GM12878 (cell line): Measurements from ENCODE around the gene LIMK1. TPM values are rescaled to one million over a fixed set of nuclear protein-coding genes. Genes with fewer than 3 reads are reported as not detected.

Experiments used
- ATAC-seq: fragments of 200-7000 bp; cut with Tn5 transposase; 3 replicates; pipeline ENCODE4 v1.9.1; 2020; ENCODE audit warnings: mild to moderate bottlenecking, moderate library complexity
- BruUV-seq: library from RNA; stranded (reverse); fragments of 400-500 nt; replicated peaks from 2 replicates; lab custom pipeline; 2021; lab: Mats Ljungman, UMichigan
- CTCF ChIA-PET: fragments of 300-600 bp; sonication (Branson Sonifier 250); formaldehyde crosslinking; extraction: SDS; loops from one replicate; lab custom pipeline; 2021; ENCODE audit warnings: inconsistent platforms; lab: Yijun Ruan, JAX
- POLR2A ChIA-PET: fragments of 350-600 bp; formaldehyde crosslinking; extraction: SDS; loops from one replicate; lab custom pipeline; 2021; ENCODE audit warnings: inconsistent platforms; lab: Charles Lee
- RAD21 ChIA-PET: fragments of 300-600 bp; sonication (Branson Sonifier 250); formaldehyde crosslinking; loops from one replicate; lab custom pipeline; 2023; ENCODE audit warnings: antibody characterized with exemption; ENCODE audit not compliant: unreplicated experiment; lab: Charles Lee
- SMC1A ChIA-PET: fragments of 300-600 bp; sonication (Branson Sonifier 250); formaldehyde crosslinking; loops from one replicate; lab custom pipeline; 2023; ENCODE audit not compliant: unreplicated experiment, uncharacterized antibody; lab: Charles Lee
- DNase-seq: peaks from one replicate; pipeline ENCODE4 v3.0.0-alpha.2; 2011; ENCODE audit warnings: low read depth, low spot score
- FAIRE-seq: peaks from 3 replicates; lab custom pipeline; 2011; peaks lifted over from hg19 to GRCh38; lab: Jason Lieb, UNC
- H2AFZ ChIP-seq: 2 replicates; pipeline ENCODE4 v1.6.0; 2011; ENCODE audit warnings: low read depth, low read length, control low read depth; ENCODE audit not compliant: control insufficient read depth
- H3K27ac ChIP-seq: 2 replicates; pipeline ENCODE4 v1.5.1; 2011; ENCODE audit warnings: control low read depth; ENCODE audit not compliant: control insufficient read depth, insufficient read depth
- H3K27me3 ChIP-seq, 2 experiments: replicated peaks in 1 of 2; 2 replicates each; pipeline versions ENCODE4 v1.6.0 to v1.6.1; 2011; ENCODE audit warnings: low read length in 1 of 2; ENCODE audit not compliant: control insufficient read depth in 2 of 2, insufficient read depth in 2 of 2
- H3K36me3 ChIP-seq, 2 experiments: 2 replicates each; pipeline ENCODE4 v1.5.1; 2011; ENCODE audit warnings: low read length in 1 of 2; ENCODE audit not compliant: control insufficient read depth in 2 of 2, insufficient read depth in 2 of 2
- H3K4me1 ChIP-seq: 2 replicates; pipeline ENCODE4 v1.6.1; 2011; ENCODE audit warnings: mild to moderate bottlenecking, low read length, moderate library complexity, mixed read lengths; ENCODE audit not compliant: control insufficient read depth, insufficient read depth
- H3K4me2 ChIP-seq: 2 replicates; pipeline ENCODE4 v1.6.0; 2011; ENCODE audit warnings: control low read depth; ENCODE audit not compliant: control insufficient read depth, insufficient read depth
- H3K4me3 ChIP-seq: fragments of 200-600 bp; sonication (generic); 2 replicates; pipeline ENCODE4 v1.5.1; 2016
- H3K79me2 ChIP-seq: 2 replicates; pipeline ENCODE4 v1.6.0; 2011; ENCODE audit warnings: low read length; ENCODE audit not compliant: control insufficient read depth, insufficient read depth
- H3K9ac ChIP-seq: 2 replicates; pipeline ENCODE4 v1.8.0; 2011; ENCODE audit warnings: low read length, control low read depth, mixed read lengths; ENCODE audit not compliant: control insufficient read depth, insufficient read depth
- H3K9me3 ChIP-seq: replicated peaks from 3 replicates; pipeline ENCODE4 v1.5.1; 2011; ENCODE audit warnings: mild to moderate bottlenecking, low read length; ENCODE audit not compliant: control insufficient read depth, insufficient read depth
- H4K20me1 ChIP-seq: 2 replicates; pipeline ENCODE4 v1.6.0; 2011; ENCODE audit not compliant: control insufficient read depth, insufficient read depth
- BMI1 ChIP-seq: fragments of 450-650 bp; IDR thresholded peaks from 2 replicates; pipeline ENCODE4 v1.6.1; 2016; ENCODE audit warnings: mild to moderate bottlenecking, moderate library complexity, borderline replicate concordance
- CBX5 ChIP-seq: sonication (generic); IDR thresholded peaks from 2 replicates; pipeline ENCODE4 v1.6.1; 2016; ENCODE audit warnings: low read depth, moderate library complexity, mild to moderate bottlenecking, inconsistent platforms
- CEBPB ChIP-seq, 2 experiments: fragments of 150-350 bp in 1 of 2; IDR thresholded peaks; 2 replicates each; pipeline ENCODE4 v1.6.1; 2012 to 2014; ENCODE audit warnings: low read depth in 2 of 2, low read length in 2 of 2, borderline replicate concordance in 1 of 2, inconsistent platforms in 1 of 2
- EGR1 ChIP-seq, 2 experiments: IDR thresholded peaks; 1 replicate in 1 of 2; 2 replicates in 1 of 2; pipeline ENCODE4 v1.6.1; 2011 to 2012; ENCODE audit warnings: low read depth in 2 of 2, low read length in 2 of 2, borderline replicate concordance in 1 of 2, mild to moderate bottlenecking in 1 of 2, moderate library complexity in 1 of 2
- HDGF ChIP-seq: fragments of 450-650 bp; IDR thresholded peaks from 2 replicates; pipeline ENCODE4 v1.6.1; 2016; ENCODE audit warnings: antibody characterized with exemption
- JUND ChIP-seq: IDR thresholded peaks from 2 replicates; pipeline ENCODE4 v1.6.1; 2012; ENCODE audit warnings: low read depth, mild to moderate bottlenecking, low read length, improper control_type of control experiment, moderate library complexity
- NFYB ChIP-seq: IDR thresholded peaks from 2 replicates; pipeline ENCODE4 v1.6.1; 2011; ENCODE audit warnings: low read depth, mild to moderate bottlenecking, low read length, improper control_type of control experiment, moderate library complexity; ENCODE audit not compliant: insufficient read depth
- RFX5 ChIP-seq: IDR thresholded peaks from 2 replicates; pipeline ENCODE4 v1.6.1; 2011; ENCODE audit warnings: low read depth, low read length, improper control_type of control experiment
- SMAD1 ChIP-seq: fragments of 450-650 bp; IDR thresholded peaks from 2 replicates; pipeline ENCODE4 v1.6.1; 2018; ENCODE audit warnings: mild to moderate bottlenecking, low read depth; ENCODE audit not compliant: partially characterized antibody
- WGBS: methylation state at CpG from one replicate; pipeline ENCODE4 v1.1.6; 2016; ENCODE audit warnings: low lambda C conversion rate; ENCODE audit not compliant: insufficient replicate concordance, insufficient coverage; ENCODE audit errors: missing lambda C conversion rate; 5-methylcytosine and 5-hydroxymethylcytosine counted together
- in situ Hi-C: fragments of 300-500 bp; cut with MboI; formaldehyde crosslinking; loops from 9 replicates; pipeline ENCODE4 v1.14.3; 2018; ENCODE audit warnings: mixed read lengths
- intact Hi-C: fragments of 100-400 bp; cut with micrococcal nuclease; formaldehyde crosslinking; loops from one replicate; pipeline ENCODE4 v1.14.2; 2022; ENCODE audit not compliant: unreplicated experiment
- polyA plus RNA-seq, 11 experiments: library from polyadenylated mRNA; depleted of rRNA in 4 of 11; unstranded in 6 of 11; stranded (reverse) in 5 of 11; fragments of >200 nt; fragmentation: Nextera tagmentation in 4 of 11; fragmentation: Illumina TruSeq in 1 of 11; extraction: Ambion mirVana in 4 of 11; extraction: Trizol in 1 of 11; gene quantifications; 1 replicate in 1 of 11; 2 replicates in 10 of 11; pipeline versions ENCODE4 v1.2.1 to v1.2.3, GENCODE V29; 2011 to 2016; ENCODE audit warnings: inconsistent platforms in 2 of 11, missing spikeins in 2 of 11, low read depth in 1 of 11
- total RNA-seq, 4 experiments: library from RNA; depleted of rRNA in 3 of 4; stranded (reverse); fragments of >200 nt in 3 of 4; fragmentation: Illumina TruSeq in 1 of 4; extraction: Trizol in 1 of 4; gene quantifications; 2 replicates each; pipeline versions ENCODE4 v1.2.1 to v1.2.3, GENCODE V29; 2013 to 2021
- TF ChIP-seq, protein P1 (sequence below): fragments of 450-650 bp; IDR thresholded peaks from 2 replicates; pipeline ENCODE4 v1.6.1; 2016; ENCODE audit warnings: mild to moderate bottlenecking
- TF ChIP-seq, protein P2 (sequence below): fragments of 450-650 bp; IDR thresholded peaks from 2 replicates; pipeline ENCODE4 v1.6.1; 2017; ENCODE audit warnings: mild to moderate bottlenecking

Gene LIMK1
- total and polyA plus RNA-seq, 10 of the 15 experiments (the other 5 are each of a cell fraction or from before 2014, with no cell fraction given): 0.71 to 59.4 (median 28.8) TPM

DNA sequence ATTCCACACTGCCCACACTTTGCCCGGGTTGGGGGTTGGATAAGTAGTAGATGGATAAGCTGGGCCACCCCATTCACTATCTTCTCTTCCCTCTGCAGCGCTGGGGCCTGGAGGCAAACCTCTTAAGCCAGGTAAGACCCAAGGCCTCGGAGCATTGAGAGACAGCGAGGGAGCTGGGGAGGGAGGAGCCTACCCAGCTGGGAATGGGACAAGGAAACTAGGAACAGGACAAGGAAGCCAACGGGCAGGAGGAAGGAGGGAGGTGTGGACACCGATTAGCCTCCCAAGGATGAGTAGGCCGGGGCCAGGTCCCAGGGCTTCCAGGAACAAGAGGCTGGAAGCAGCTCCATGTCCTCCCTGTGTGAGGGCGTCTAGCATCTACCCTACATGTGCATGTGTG is 46.0 kb upstream of the LIMK1 start:
- ChIA-PET RAD21 (no interaction called here), CTCF (interaction anchor here (5.4 kb wide), 1 partner anchor 12 kb away, joined by 41 read pairs; no protein-coding TSS in a partner anchor), SMC1A (no interaction called here), POLR2A (interaction anchor here (0.6 kb wide), 1 partner anchor 89 kb away, joined by 5 read pairs; no protein-coding TSS in a partner anchor)
- no TSS peak for BruUV-seq
- H3K9ac ChIP-seq: no peak overlapping the region
- 13% methylated on average over 8 of the region's 8 CpGs for WGBS
- H3K27me3 ChIP-seq: peaks cover 0 to 6% of the 10 kb centered on the region in 2 experiments; a peak in 1 of 4 replicates
- no peaks in the 10 kb centered on the region for H4K20me1 ChIP-seq
- H3K4me1 ChIP-seq: no peaks in the 10 kb centered on the region
- H3K4me3 ChIP-seq: no peak overlapping the region
- FAIRE-seq (no peak), DNase-seq (no peak), ATAC-seq (no peak)
- no peaks in the 10 kb centered on the region for H3K36me3 ChIP-seq
- no peaks in the 10 kb centered on the region for H3K79me2 ChIP-seq
- no peaks in the 10 kb centered on the region for H3K9me3 ChIP-seq
- TF ChIP-seq EGR1 (IDR thresholded peaks at IDR 0.05; ENCODE audit: borderline replicate concordance in 1 of 2, low read depth in 2 of 2, low read length in 2 of 2) (no peak), RFX5 (no peak), BMI1 (no peak), CBX5 (no peak), NFYB (no peak), SMAD1 (no peak), JUND (no peak), CEBPB (IDR thresholded peaks at IDR 0.05; ENCODE audit: borderline replicate concordance in 1 of 2, low read depth in 2 of 2, low read length in 2 of 2) (no peak), HDGF (no peak)
- TF ChIP-seq, protein P1, sequence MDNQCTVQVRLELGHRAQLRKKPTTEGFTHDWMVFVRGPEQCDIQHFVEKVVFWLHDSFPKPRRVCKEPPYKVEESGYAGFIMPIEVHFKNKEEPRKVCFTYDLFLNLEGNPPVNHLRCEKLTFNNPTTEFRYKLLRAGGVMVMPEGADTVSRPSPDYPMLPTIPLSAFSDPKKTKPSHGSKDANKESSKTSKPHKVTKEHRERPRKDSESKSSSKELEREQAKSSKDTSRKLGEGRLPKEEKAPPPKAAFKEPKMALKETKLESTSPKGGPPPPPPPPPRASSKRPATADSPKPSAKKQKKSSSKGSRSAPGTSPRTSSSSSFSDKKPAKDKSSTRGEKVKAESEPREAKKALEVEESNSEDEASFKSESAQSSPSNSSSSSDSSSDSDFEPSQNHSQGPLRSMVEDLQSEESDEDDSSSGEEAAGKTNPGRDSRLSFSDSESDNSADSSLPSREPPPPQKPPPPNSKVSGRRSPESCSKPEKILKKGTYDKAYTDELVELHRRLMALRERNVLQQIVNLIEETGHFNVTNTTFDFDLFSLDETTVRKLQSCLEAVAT: no peak
- TF ChIP-seq, protein P2, sequence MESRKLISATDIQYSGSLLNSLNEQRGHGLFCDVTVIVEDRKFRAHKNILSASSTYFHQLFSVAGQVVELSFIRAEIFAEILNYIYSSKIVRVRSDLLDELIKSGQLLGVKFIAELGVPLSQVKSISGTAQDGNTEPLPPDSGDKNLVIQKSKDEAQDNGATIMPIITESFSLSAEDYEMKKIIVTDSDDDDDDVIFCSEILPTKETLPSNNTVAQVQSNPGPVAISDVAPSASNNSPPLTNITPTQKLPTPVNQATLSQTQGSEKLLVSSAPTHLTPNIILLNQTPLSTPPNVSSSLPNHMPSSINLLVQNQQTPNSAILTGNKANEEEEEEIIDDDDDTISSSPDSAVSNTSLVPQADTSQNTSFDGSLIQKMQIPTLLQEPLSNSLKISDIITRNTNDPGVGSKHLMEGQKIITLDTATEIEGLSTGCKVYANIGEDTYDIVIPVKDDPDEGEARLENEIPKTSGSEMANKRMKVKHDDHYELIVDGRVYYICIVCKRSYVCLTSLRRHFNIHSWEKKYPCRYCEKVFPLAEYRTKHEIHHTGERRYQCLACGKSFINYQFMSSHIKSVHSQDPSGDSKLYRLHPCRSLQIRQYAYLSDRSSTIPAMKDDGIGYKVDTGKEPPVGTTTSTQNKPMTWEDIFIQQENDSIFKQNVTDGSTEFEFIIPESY: no peak
- no peak overlapping the region for H3K27ac ChIP-seq
- in situ Hi-C loops: no loop called here
- no peak overlapping the region for H3K4me2 ChIP-seq
- no peak overlapping the region for H2AFZ ChIP-seq
- intact Hi-C loops: no loop called here
